ENCODE data around the gene C7. TPM values are rescaled to one million over a fixed set of nuclear protein-coding genes. Genes with fewer than 3 reads are reported as not detected.
"Not testable (repeated sequence)": the region's sequence is repeated elsewhere in the genome, so short reads cannot be mapped to it uniquely, and the experiment has no call there.

Gene C7
- total and polyA plus RNA-seq, 2 experiments from 2014 or later, result 5.3 to 43.5 TPM

GRCh38 chr5:41010572-41010971 is 101.3 kb downstream of the C7 start:
- H3K9me2 ChIP-seq (replicated peaks; ENCODE audit: insufficient read depth), result no peaks in the 10 kb centered on the region
- H3K4me1 ChIP-seq (ENCODE audit: insufficient read depth), result no peaks in the 10 kb centered on the region
- no peaks in the 10 kb centered on the region for H4K20me1 ChIP-seq (ENCODE audit: insufficient read depth, poor library complexity, severe bottlenecking)
- no peaks in the 10 kb centered on the region for H3K9me3 ChIP-seq (ENCODE audit: low read depth)
- H3K79me2 ChIP-seq, result no peaks in the 10 kb centered on the region
- no peak overlapping the region for H3K27ac ChIP-seq
- no peak overlapping the region for H2AFZ ChIP-seq
- no peak for TF ChIP-seq EZH2phosphoT487 (IDR thresholded peaks at IDR 0.05; ENCODE audit: low read depth, severe bottlenecking, unreplicated experiment)
- DNase-seq (ENCODE audit: low spot score), result no peak
- no peak overlapping the region for H3K4me3 ChIP-seq
- H3K4me2 ChIP-seq, result no peak overlapping the region
- H3K27me3 ChIP-seq, result no peaks in the 10 kb centered on the region
- H3K36me3 ChIP-seq (replicated peaks; ENCODE audit: insufficient read depth, low read depth), result no peaks in the 10 kb centered on the region
- 92% methylated on average over 6 of the region's 6 CpGs for WGBS (ENCODE audit: low lambda C conversion rate, missing lambda C conversion rate)

DNA sequence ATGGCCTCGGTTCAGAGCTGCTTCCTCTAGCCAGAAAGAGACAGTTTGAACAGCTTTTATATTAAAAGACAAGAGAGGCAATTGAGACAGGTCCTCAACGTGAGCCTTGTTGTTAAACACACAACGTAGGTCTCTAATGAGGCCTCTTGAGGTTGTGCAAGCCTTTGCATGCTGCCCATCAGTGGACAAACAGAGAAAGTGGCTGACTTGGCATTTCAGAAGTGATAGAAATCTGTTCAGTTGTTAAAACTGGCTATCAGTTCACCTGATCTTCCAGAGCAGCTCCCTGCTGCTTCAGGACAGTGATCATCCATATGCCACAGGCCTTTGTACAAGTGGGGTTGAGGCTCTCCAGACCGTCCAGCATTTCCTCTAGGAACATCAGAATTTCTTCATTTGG is 103.0 kb downstream of the C7 start:
- TF ChIP-seq, protein P1, sequence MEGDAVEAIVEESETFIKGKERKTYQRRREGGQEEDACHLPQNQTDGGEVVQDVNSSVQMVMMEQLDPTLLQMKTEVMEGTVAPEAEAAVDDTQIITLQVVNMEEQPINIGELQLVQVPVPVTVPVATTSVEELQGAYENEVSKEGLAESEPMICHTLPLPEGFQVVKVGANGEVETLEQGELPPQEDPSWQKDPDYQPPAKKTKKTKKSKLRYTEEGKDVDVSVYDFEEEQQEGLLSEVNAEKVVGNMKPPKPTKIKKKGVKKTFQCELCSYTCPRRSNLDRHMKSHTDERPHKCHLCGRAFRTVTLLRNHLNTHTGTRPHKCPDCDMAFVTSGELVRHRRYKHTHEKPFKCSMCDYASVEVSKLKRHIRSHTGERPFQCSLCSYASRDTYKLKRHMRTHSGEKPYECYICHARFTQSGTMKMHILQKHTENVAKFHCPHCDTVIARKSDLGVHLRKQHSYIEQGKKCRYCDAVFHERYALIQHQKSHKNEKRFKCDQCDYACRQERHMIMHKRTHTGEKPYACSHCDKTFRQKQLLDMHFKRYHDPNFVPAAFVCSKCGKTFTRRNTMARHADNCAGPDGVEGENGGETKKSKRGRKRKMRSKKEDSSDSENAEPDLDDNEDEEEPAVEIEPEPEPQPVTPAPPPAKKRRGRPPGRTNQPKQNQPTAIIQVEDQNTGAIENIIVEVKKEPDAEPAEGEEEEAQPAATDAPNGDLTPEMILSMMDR (IDR thresholded peaks at IDR 0.05; ENCODE audit: poor library complexity), result no peak
- TF ChIP-seq EZH2 (IDR thresholded peaks at IDR 0.05; ENCODE audit: borderline replicate concordance) (no peak), EZH2phosphoT487 (IDR thresholded peaks at IDR 0.05; ENCODE audit: low read depth, severe bottlenecking, unreplicated experiment) (no peak)
- Histone ChIP-seq H3K9me2 (replicated peaks; ENCODE audit: insufficient read depth) (no peaks in the 10 kb centered on the region), H3K4me3 (no peak overlapping the region), H3K4me2 (no peak overlapping the region), H2AFZ (no peak overlapping the region), H3K27me3 (no peaks in the 10 kb centered on the region), H3K4me1 (ENCODE audit: insufficient read depth) (no peaks in the 10 kb centered on the region), H3K36me3 (replicated peaks; ENCODE audit: insufficient read depth, low read depth) (no peaks in the 10 kb centered on the region), H3K9me3 (ENCODE audit: low read depth) (no peaks in the 10 kb centered on the region), H3K79me2 (no peaks in the 10 kb centered on the region), H3K27ac (no peak overlapping the region), H4K20me1 (ENCODE audit: insufficient read depth, poor library complexity, severe bottlenecking) (no peaks in the 10 kb centered on the region)
- WGBS (ENCODE audit: low lambda C conversion rate, missing lambda C conversion rate), result 47% methylated on average over 4 of the region's 4 CpGs
- no peak for DNase-seq (ENCODE audit: low spot score)

GRCh38 chr5:41022600-41022999 is 113.3 kb downstream of the C7 start:
- not testable (repeated sequence) for H3K4me3 ChIP-seq; DNase-seq (ENCODE audit: low spot score); H3K36me3 ChIP-seq (replicated peaks; ENCODE audit: insufficient read depth, low read depth); H3K4me2 ChIP-seq; H3K9me3 ChIP-seq (ENCODE audit: low read depth); H4K20me1 ChIP-seq (ENCODE audit: insufficient read depth, poor library complexity, severe bottlenecking); H3K4me1 ChIP-seq (ENCODE audit: insufficient read depth); H3K79me2 ChIP-seq; H2AFZ ChIP-seq; H3K9me2 ChIP-seq (replicated peaks; ENCODE audit: insufficient read depth); H3K27me3 ChIP-seq; H3K27ac ChIP-seq
- 98% methylated on average over 8 of the region's 8 CpGs for WGBS (ENCODE audit: low lambda C conversion rate, missing lambda C conversion rate)

Small RNA genes within 50 kb of the gene (small RNA-seq; reads per million reads assigned to genes)
- not detected for gene AC114967.1
- not detected for gene RNU7-161P

Other genes with a start within 250 kb of the C7 start
- 1.4 and 7.1 TPM in 2 replicates for gene PTGER4, start 229.6 kb upstream of the C7 start, total RNA-seq
- gene PTGER4, start 229.6 kb upstream of the C7 start, polyA plus RNA-seq, result 1.4 and 3.6 TPM in 2 replicates
- 15.4 and 19.3 TPM in 2 replicates for gene TTC33, start 153.5 kb upstream of the C7 start, total RNA-seq
- 5.6 and 8.8 TPM in 2 replicates for gene TTC33, start 153.5 kb upstream of the C7 start, polyA plus RNA-seq
- gene PRKAA1, start 111.1 kb upstream of the C7 start, total RNA-seq, result 87.9 and 90.4 TPM in 2 replicates
- 24.5 and 25.7 TPM in 2 replicates for gene PRKAA1, start 111.1 kb upstream of the C7 start, polyA plus RNA-seq
- 48.2 and 68.7 TPM in 2 replicates for gene RPL37, start 74.3 kb upstream of the C7 start, total RNA-seq
- 534 and 566 TPM in 2 replicates for gene RPL37, start 74.3 kb upstream of the C7 start, polyA plus RNA-seq
- 4.5 and 5.5 TPM in 2 replicates for gene CARD6, start 68.1 kb upstream of the C7 start, total RNA-seq
- gene CARD6, start 68.1 kb upstream of the C7 start, polyA plus RNA-seq, result 1.4 and 2.6 TPM in 2 replicates
- gene MROH2B, start 161.8 kb downstream of the C7 start, total RNA-seq, result not detected in 2 replicates
- gene MROH2B, start 161.8 kb downstream of the C7 start, polyA plus RNA-seq, result not detected in 2 replicates